Effector CD4-positive, alpha-beta T cell (primary cell): ENCODE results near the gene MYO1D.
"Not testable (repeated sequence)": the region's sequence is repeated elsewhere in the genome, so short reads cannot be mapped to it uniquely, and the experiment has no call there.

Source experiments
- DNase-seq: peaks from one replicate; pipeline ENCODE4 v3.0.0-alpha.2; 2020

MYO1D gene

DNA sequence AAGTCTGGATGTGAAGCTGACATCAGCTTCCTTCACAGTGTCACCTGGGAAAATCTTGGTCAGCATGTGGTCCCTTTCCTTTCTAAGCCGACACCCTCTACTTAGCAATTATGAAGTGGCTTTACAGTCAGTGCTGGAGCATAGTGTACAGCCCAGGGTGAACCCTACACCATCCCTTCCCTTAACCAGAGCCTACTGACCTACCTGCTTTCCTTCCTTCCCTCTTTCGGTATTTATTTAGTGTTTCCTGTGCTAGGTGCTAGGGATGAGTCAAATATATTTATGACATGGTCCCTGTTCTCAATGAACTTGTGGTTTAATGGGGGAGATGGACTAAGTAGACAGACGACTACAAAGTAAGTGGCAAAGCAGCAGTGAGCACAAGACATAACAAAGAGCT lies 312.6 kb downstream of the MYO1D start:
- DNase-seq, result no peak

GRCh38 chr17:32563583-32563982 lies 313.3 kb downstream of the MYO1D start:
- no peak for DNase-seq

GRCh38 chr17:32558997-32559650 lies 317.8 kb downstream of the MYO1D start:
- DNase-seq, result no peak

DNA sequence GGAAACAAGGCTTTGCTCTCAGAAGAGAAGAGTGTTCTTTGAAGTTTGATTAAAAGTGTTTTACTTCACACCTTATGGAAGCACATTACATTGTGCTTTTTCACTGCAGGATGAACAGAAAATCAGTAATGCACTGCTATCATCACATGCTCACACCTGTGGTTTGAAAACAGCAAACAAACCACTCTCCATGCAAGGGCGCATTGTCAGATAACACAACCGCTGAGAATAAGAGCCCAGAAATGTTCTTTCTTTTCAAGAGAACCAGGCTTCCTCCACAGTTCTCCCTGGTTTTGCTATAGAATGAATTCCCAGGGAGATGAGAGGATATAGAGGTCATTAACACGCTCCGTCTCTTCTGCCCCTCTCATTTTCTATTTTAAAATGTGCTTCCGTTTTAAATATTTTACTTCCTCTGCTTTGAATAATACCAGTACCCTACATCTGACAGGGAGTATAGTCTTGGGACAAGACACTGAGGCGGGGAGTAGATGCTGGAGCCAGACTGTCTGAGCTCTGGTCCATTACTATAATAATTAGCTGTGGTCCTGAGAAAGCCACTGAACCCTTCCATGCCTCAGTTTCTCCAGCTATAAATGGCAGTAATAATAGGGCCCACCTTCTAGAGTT lies 318.5 kb downstream of the MYO1D start:
- DNase-seq, result no peak

- DNase-seq, result no peak
Measured at GRCh38 chr17:32555611-32556310, 321.2 kb downstream of the MYO1D start.

GRCh38 chr17:32553168-32553567 lies 323.8 kb downstream of the MYO1D start:
- DNase-seq, result no peak

DNA sequence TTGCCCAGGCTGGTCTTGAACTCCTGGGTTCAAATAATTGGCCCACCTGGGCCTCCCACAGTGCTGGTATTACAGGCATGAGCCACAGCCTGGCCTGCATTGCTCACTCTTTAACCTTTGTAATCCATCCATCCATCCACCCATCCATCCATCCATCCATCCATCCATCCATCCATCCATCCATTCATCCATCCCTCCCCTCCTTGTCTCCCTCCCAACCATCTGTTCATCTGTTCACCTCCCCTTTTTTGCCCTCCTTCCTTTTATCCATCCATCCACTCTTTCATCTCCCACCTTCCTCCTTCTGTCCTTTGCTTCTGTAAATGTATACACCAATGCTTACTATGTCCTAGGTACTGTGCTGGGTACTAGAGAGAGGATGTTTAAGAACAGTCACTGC lies 324.6 kb downstream of the MYO1D start:
- no peak for DNase-seq

GRCh38 chr17:32551186-32551955 lies 325.6 kb downstream of the MYO1D start:
- no peak for DNase-seq

- DNase-seq, result no peak
Measured at GRCh38 chr17:32549559-32549958, 327.4 kb downstream of the MYO1D start.

- no peak for DNase-seq
Measured at GRCh38 chr17:32546031-32546444, 330.9 kb downstream of the MYO1D start.

DNA sequence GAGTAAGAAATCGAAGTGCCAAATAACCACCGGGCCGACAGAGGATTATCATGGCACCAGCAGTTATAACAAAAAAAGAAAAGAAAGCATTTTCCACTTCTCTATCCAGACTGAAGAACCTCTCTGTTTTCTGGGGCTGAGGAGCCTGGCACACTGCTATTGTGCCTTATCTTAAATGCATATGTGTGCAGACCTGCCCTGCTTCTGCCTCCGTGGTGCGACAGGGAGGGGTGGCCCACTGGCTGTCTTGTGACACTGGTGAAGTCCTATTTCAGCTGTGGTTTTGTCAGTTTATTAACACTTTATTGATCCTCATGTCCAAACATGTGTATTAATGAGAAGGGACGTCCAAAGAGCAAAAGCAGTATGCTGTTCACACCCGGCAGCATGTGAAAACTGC lies 334.7 kb downstream of the MYO1D start:
- DNase-seq, result no peak

DNA sequence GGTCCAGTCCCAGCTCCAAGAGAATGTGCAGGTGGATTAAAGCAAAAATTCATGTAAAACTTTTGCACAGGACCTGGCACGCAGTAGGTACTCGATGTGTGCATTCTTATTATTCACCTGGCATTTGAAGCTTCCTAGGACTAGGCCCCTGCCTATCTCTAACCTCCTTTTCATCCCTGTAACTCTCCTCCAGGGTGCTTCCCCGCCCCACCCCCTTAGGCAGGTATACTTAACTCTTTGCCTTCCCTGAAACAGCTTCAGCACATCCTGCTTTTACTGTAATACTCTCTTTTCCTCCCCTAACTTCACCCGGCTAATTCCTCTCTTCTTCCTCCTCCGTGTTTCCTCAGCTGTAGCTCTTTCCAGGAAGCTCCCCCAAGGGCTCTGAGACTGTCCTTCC lies 335.3 kb downstream of the MYO1D start:
- no peak for DNase-seq

- DNase-seq, result no peak
Measured at GRCh38 chr17:32536736-32537643, 339.9 kb downstream of the MYO1D start.

- no peak for DNase-seq
Measured at GRCh38 chr17:32533296-32533695, 343.6 kb downstream of the MYO1D start.

- DNase-seq, result no peak
Measured at GRCh38 chr17:32529604-32530003, 347.3 kb downstream of the MYO1D start.

DNA sequence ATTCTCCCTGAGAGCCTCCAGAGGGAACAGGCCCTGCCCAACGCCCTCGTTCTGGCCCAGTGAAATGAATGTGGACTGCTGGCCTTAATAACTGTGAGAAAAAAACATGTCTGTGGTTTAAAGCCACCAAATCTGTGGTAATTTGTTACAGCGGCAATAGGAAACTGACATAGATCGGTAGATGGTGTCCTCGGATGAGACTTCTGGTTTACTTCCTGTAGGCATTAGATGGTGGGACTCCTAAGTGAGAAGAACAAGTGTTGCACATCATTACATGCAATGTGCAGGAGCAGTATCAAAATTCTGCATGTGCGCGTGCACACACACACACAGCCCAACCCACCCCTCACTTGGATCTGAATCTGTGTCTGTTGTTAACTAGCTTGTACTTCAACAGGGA lies 348.1 kb downstream of the MYO1D start:
- DNase-seq, result no peak

GRCh38 chr17:32527146-32527545 lies 349.8 kb downstream of the MYO1D start:
- DNase-seq, result no peak

- no peak for DNase-seq
Measured at GRCh38 chr17:32525122-32525521, 351.8 kb downstream of the MYO1D start.

GRCh38 chr17:32524553-32524880 lies 352.4 kb downstream of the MYO1D start:
- not testable (repeated sequence) for DNase-seq

DNA sequence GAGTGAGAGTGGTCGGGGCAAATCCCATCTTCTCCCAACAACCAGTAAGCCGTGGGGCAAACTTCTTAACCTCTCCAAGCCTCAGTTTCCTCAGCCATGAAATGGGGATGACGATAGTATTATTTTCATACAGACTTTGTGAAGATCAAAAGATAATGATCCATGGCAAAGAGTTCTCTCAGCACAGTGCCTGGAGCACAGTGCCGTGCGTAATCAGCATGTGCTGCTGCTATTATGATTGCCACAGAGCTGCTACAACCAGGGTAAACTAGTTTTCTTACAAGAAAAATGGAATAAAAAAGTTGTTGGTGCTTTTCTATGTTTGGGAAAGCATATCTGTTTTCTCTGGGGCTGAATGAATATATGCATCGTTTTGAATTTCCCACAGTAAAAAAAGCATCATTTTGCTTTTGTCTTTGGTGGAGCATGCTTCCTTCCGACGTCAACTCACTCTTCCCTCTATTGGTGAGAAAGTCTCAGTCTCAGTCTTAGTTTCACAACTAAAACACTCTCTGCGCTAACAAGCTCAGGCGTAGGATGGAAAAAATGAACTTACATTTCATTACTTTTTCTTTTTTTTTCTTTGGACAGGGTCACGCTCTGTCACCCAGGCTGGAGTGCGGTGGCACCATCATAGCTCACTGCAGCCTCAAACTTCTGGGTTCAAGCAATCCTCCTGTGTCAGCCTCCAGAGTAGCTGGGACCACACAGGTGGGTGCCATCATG lies 352.9 kb downstream of the MYO1D start:
- DNase-seq, result no peak

DNA sequence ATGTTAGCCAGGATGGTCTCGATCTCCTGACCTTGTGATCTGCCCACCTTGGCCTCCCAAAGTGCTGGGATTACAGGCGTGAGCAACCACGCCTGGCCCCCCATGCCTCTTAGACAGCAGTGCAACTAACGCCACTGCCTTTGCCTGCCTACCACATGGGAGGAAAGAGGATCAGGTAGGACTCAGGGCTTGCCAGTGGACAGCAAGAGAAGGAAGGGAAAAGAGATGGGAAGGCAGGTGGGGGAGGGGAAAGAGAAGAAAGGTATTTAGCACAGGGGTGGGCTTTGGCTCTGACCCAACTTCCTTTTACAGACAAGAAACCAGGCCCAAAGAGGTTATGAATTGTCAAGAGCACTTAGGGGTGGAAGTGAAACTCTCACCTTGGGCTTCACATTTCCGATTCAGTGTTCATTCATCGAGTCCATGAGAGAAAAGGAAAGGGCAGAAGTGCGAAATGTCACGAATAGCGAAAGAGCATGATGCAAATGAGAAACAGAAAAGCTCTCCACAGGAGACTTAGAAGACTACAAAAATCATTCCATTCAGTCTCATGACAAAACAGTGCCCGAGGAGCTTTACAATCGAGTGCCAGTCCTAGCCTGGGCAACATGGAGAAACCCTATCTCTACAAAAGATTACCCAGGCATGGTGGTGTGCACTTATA lies 353.8 kb downstream of the MYO1D start:
- DNase-seq, result no peak
